Lung (tissue), 12 donors: Measurements from ENCODE around the gene HINT3. TPM values are rescaled to one million over a fixed set of nuclear protein-coding genes. Genes with fewer than 3 reads are reported as not detected.

Source experiments
- ATAC-seq: fragments of 200-7000 bp; cut with Tn5 transposase; one replicate; pipeline ENCODE4 v1.9.1; 2020; ENCODE audit warnings: moderate number of reproducible peaks; ENCODE audit not compliant: insufficient read depth, low FRiP score
- DNase-seq, 3 donors: peaks; one replicate each; pipeline ENCODE4 v3.0.0-alpha.2; 2013 to 2017
- H3K27ac ChIP-seq, 2 donors: one replicate each; pipeline ENCODE4 v1.5.1; 2013; ENCODE audit warnings: mild to moderate bottlenecking in 2 of 2, moderate library complexity in 2 of 2, control low read depth in 1 of 2, inconsistent platforms in 1 of 2, low read depth in 1 of 2, low read length in 1 of 2
- H3K27me3 ChIP-seq, 3 donors: one replicate each; pipeline ENCODE4 v1.5.1; 2013; ENCODE audit warnings: low read length in 2 of 3; ENCODE audit not compliant: control insufficient read depth in 3 of 3, insufficient read depth in 3 of 3
- H3K36me3 ChIP-seq, 4 donors: one replicate each; pipeline ENCODE4 v1.5.1; 2013; ENCODE audit warnings: low read length in 4 of 4, mild to moderate bottlenecking in 1 of 4, moderate library complexity in 1 of 4; ENCODE audit not compliant: control insufficient read depth in 4 of 4, insufficient read depth in 4 of 4
- H3K4me1 ChIP-seq, 5 donors: one replicate each; pipeline ENCODE4 v1.5.1; 2013; ENCODE audit warnings: low read length in 5 of 5, mild to moderate bottlenecking in 2 of 5, moderate library complexity in 1 of 5; ENCODE audit not compliant: control insufficient read depth in 5 of 5, insufficient read depth in 5 of 5
- H3K4me3 ChIP-seq: one replicate; pipeline ENCODE4 v1.5.1; 2013; ENCODE audit warnings: mild to moderate bottlenecking, control low read depth, moderate library complexity
- H3K9ac ChIP-seq, 2 donors: one replicate each; pipeline ENCODE4 v1.5.1; 2013; ENCODE audit warnings: low read length in 2 of 2, control low read depth in 1 of 2; ENCODE audit not compliant: insufficient read depth in 1 of 2
- H3K9me3 ChIP-seq, 4 donors: one replicate each; pipeline ENCODE4 v1.5.1; 2013; ENCODE audit warnings: low read length in 3 of 4, mild to moderate bottlenecking in 1 of 4, moderate library complexity in 1 of 4; ENCODE audit not compliant: control insufficient read depth in 4 of 4, insufficient read depth in 3 of 4
- WGBS, 2 donors: extraction: QIAGEN DNeasy Blood & Tissue Kit; methylation state at CpG; one replicate each; pipeline ENCODE4 v1.1.7; 2013; 5-methylcytosine and 5-hydroxymethylcytosine counted together
- polyA plus RNA-seq, 2 donors: library from polyadenylated mRNA; stranded (reverse); fragments of 200-250 nt; gene quantifications; one replicate each; pipeline ENCODE4 v1.2.1, GENCODE V29; 2013
- total RNA-seq, 2 donors: library from RNA; depleted of rRNA in 1 of 2; stranded (reverse); fragments of >200 nt in 1 of 2; gene quantifications; one replicate each; pipeline ENCODE4 v1.2.1, GENCODE V29; 2014 to 2021
- TF ChIP-seq, protein P1 (sequence below): IDR thresholded peaks from 2 replicates; pipeline ENCODE4 v1.5.1; 2012; ENCODE audit warnings: mild to moderate bottlenecking; ENCODE audit errors: control extremely low read depth, extremely low read depth
- donor health status: control.
- donor health status: control.
- donor health status: Bipolar disorder and iron deficiency.
- donor health status: healthy.
- donor health status: DM: yes; HTN: yes; CAD: no.

HINT3 gene
- total and polyA plus RNA-seq, 4 donors: 8.1 to 41.9 (median 20.8) TPM

DNA sequence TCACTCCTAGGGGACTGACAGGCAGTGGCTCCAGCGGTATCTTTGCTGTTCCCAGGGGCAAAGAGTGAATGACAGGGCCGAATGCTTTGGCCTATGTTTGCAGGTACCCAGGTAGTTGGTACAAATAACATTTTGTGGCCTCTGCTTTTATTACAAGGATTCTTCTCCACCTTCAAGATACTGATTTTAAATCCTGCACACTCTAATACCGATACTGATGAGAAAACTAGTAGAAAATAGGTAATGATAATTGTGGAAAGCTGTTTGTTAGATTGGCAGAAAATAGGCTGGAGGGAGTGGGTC lies 772 bp downstream of the HINT3 start:
- peak overlapping the region; percentile 79 for H3K4me3 ChIP-seq
- peak overlapping the region; percentile 93 to 99 for H3K27ac ChIP-seq
- TF ChIP-seq, protein P1, sequence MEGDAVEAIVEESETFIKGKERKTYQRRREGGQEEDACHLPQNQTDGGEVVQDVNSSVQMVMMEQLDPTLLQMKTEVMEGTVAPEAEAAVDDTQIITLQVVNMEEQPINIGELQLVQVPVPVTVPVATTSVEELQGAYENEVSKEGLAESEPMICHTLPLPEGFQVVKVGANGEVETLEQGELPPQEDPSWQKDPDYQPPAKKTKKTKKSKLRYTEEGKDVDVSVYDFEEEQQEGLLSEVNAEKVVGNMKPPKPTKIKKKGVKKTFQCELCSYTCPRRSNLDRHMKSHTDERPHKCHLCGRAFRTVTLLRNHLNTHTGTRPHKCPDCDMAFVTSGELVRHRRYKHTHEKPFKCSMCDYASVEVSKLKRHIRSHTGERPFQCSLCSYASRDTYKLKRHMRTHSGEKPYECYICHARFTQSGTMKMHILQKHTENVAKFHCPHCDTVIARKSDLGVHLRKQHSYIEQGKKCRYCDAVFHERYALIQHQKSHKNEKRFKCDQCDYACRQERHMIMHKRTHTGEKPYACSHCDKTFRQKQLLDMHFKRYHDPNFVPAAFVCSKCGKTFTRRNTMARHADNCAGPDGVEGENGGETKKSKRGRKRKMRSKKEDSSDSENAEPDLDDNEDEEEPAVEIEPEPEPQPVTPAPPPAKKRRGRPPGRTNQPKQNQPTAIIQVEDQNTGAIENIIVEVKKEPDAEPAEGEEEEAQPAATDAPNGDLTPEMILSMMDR: no peak
- ATAC-seq (no peak), DNase-seq (no peak)
- no peaks in the 10 kb centered on the region for H3K36me3 ChIP-seq
- WGBS, 2 donors: 2% methylated on average over 3 of the region's 3 CpGs
- H3K27me3 ChIP-seq: no peaks in the 10 kb centered on the region
- H3K9ac ChIP-seq: peak overlapping the region; percentile 87 to 94
- H3K9me3 ChIP-seq: no peaks in the 10 kb centered on the region
- peaks cover 0 to 17% (median 5%) of the 10 kb centered on the region in 5 donors for H3K4me1 ChIP-seq

DNA sequence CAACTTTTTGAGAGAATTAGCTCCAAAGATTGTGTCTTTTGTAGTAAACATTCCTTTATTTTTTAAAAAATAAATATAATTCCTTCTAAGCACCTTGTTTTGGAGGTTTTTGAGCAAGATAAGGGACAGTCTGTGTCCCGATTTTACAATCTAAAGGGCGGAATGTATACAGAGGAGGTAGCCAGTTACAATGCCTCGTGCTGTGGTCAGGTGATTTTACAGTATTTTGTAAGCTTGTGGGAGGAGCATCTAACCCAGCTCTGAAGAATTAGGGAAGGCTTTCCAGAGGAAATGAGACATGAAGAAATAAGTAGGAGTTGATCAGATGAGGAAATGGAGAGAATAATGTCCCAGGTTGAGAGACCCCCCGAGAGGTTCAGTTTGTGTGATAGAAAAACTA lies 1.3 kb downstream of the HINT3 start:
- H3K27me3 ChIP-seq: no peaks in the 10 kb centered on the region
- TF ChIP-seq, protein P1: no peak
- DNase-seq (peak in 2 of 3 donors; percentile 50 to 68), ATAC-seq (peak; percentile 43)
- H3K9me3 ChIP-seq: no peaks in the 10 kb centered on the region
- H3K4me3 ChIP-seq: no peak overlapping the region
- peaks cover 0 to 17% (median 5%) of the 10 kb centered on the region in 5 donors for H3K4me1 ChIP-seq
- H3K27ac ChIP-seq: no peak overlapping the region
- 17 to 19% methylated on average over 4 of the region's 4 CpGs for WGBS, 2 donors
- peak overlapping the region in 1 of 2 donors; percentile 94 for H3K9ac ChIP-seq
- no peaks in the 10 kb centered on the region for H3K36me3 ChIP-seq

DNA sequence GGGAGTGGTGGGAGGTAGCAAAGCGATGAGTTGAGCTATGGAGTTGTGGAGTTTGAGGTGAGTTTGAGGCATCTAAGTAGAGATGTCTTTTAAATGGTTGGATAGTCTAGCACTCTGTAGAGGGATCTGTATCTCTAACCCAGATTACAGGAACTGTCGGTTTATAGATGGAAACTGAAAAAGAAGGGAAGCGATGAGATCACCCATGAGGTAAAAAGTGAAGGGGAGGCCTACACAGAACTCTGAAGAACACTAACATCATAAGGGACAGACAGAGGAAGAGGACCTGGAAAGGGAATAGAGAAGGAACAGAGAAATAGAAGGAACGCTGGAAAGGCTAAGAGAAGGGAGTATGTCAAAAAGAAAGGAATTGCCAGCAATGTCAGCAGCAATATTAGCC lies 2.5 kb downstream of the HINT3 start:
- DNase-seq (no peak), ATAC-seq (no peak)
- Histone ChIP-seq H3K9me3 (no peaks in the 10 kb centered on the region), H3K27me3 (no peaks in the 10 kb centered on the region), H3K36me3 (no peaks in the 10 kb centered on the region), H3K27ac (peak overlapping the region in 1 of 2 donors; percentile 41), H3K9ac (no peak overlapping the region), H3K4me1 (peaks cover 0 to 17% (median 5%) of the 10 kb centered on the region in 5 donors), H3K4me3 (no peak overlapping the region)
- TF ChIP-seq, protein P1: no peak
- 77 to 89% methylated on average over 4 of the region's 4 CpGs for WGBS, 2 donors

DNA sequence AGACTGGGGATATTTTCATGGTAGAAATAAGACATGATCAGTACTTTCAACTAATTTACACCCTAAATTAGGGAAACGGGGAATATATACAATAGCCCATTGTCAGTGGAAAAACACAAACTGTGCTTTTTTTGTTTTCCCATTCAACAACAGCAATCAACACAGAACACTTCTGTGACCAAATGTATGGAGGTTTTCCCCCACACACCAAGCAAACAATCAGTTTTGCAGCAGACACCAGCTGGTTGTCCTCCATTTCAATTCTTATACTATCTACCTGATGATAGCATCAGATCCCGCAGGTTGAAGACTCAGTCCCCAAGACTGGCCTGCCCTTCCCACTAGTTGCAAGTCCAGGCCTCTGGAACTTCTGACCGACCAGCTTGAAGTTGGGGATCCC lies 4.5 kb downstream of the HINT3 start:
- H3K4me3 ChIP-seq: no peak overlapping the region
- H3K9me3 ChIP-seq: no peaks in the 10 kb centered on the region
- TF ChIP-seq, protein P1: no peak
- H3K36me3 ChIP-seq: no peaks in the 10 kb centered on the region
- ATAC-seq: no peak
- no peak overlapping the region for H3K9ac ChIP-seq
- H3K27me3 ChIP-seq: no peaks in the 10 kb centered on the region
- no peak for DNase-seq
- no peak overlapping the region for H3K27ac ChIP-seq
- H3K4me1 ChIP-seq: peaks cover 0 to 14% (median 5%) of the 10 kb centered on the region in 5 donors
- 89 to 94% methylated on average over 3 of the region's 3 CpGs for WGBS, 2 donors
